Stimulated activated CD4-positive, alpha-beta T cell treated with anti-CD3 and anti-CD28 coated beads, Interleukin-4, amount 100 ng/mL, for 24 hours (primary cell): ENCODE results near the gene MAST3.
"Not testable (repeated sequence)": the region's sequence is repeated elsewhere in the genome, so short reads cannot be mapped to it uniquely, and the experiment has no call there.

ENCODE experiments used
- DNase-seq: peaks from one replicate; pipeline ENCODE4 v3.0.0-alpha.2; 2020

The MAST3 gene

GRCh38 chr19:18089096-18089541 lies 8.5 kb upstream of the MAST3 start:
- peak; percentile 70 for DNase-seq

- no peak for DNase-seq
These were observed 7.9 kb upstream of the MAST3 start for GRCh38 chr19:18089726-18090125.

- DNase-seq, result no peak
These were observed 6.9 kb upstream of the MAST3 start for GRCh38 chr19:18090545-18091216.

- DNase-seq, result peak; percentile 85
These were observed 6.4 kb upstream of the MAST3 start for GRCh38 chr19:18091217-18091608.

- no peak for DNase-seq
These were observed 4.0 kb upstream of the MAST3 start for GRCh38 chr19:18093439-18094161.

GRCh38 chr19:18096258-18096657 lies 1.3 kb upstream of the MAST3 start:
- DNase-seq, result no peak

- no peak for DNase-seq
These were observed 664 bp downstream of the MAST3 start for GRCh38 chr19:18097993-18098890.

GRCh38 chr19:18098891-18099622 lies 1.5 kb downstream of the MAST3 start:
- DNase-seq, result no peak

GRCh38 chr19:18099623-18099995 lies 2.0 kb downstream of the MAST3 start:
- DNase-seq, result no peak

GRCh38 chr19:18100710-18101109 lies 3.1 kb downstream of the MAST3 start:
- no peak for DNase-seq

GRCh38 chr19:18101268-18101667 lies 3.7 kb downstream of the MAST3 start:
- no peak for DNase-seq

GRCh38 chr19:18102916-18103542 lies 5.5 kb downstream of the MAST3 start:
- DNase-seq, result no peak

- no peak for DNase-seq
These were observed 7.2 kb downstream of the MAST3 start for GRCh38 chr19:18104793-18105131.

- not testable (repeated sequence) for DNase-seq
These were observed 7.7 kb downstream of the MAST3 start for GRCh38 chr19:18105259-18105658.

GRCh38 chr19:18107235-18107634 lies 9.7 kb downstream of the MAST3 start:
- DNase-seq, result no peak

- no peak for DNase-seq
These were observed 11.3 kb downstream of the MAST3 start for GRCh38 chr19:18108897-18109296.

- no peak for DNase-seq
These were observed 11.8 kb downstream of the MAST3 start for GRCh38 chr19:18109341-18109732.

- DNase-seq, result peak; percentile 52
These were observed 12.4 kb downstream of the MAST3 start for GRCh38 chr19:18109733-18110608.

GRCh38 chr19:18110609-18111232 lies 13.1 kb downstream of the MAST3 start:
- DNase-seq, result no peak

- DNase-seq, result peak; percentile 83
These were observed 15.5 kb downstream of the MAST3 start for GRCh38 chr19:18112989-18113478.

GRCh38 chr19:18113827-18114226 lies 16.2 kb downstream of the MAST3 start:
- DNase-seq, result no peak
